Trophoblast cell (in vitro differentiated cells and primary cell): ENCODE measurements around the gene SLITRK5.
A peak's percentile ranks its signal among the peaks of the same experiment; 100 is the strongest.

Experiments
- DNase-seq, 2 donors: peaks; one replicate each; pipeline ENCODE4 v3.0.0-alpha.2; 2016
- H2AFZ ChIP-seq: 2 replicates; pipeline ENCODE4 v1.6.1; 2013; ENCODE audit warnings: low read length, moderate library complexity, mild to moderate bottlenecking; ENCODE audit not compliant: insufficient read depth, poor library complexity
- H2AK5ac ChIP-seq: 2 replicates; pipeline ENCODE4 v1.6.1; 2013; ENCODE audit warnings: mild to moderate bottlenecking, low read length
- H2BK120ac ChIP-seq: 2 replicates; pipeline ENCODE4 v1.6.1; 2013; ENCODE audit warnings: low read length, mild to moderate bottlenecking, moderate library complexity; ENCODE audit not compliant: insufficient read depth, poor library complexity
- H2BK12ac ChIP-seq: 2 replicates; pipeline ENCODE4 v1.6.1; 2013; ENCODE audit warnings: mild to moderate bottlenecking, low read length, moderate library complexity
- H2BK5ac ChIP-seq: 2 replicates; pipeline ENCODE4 v1.6.1; 2013; ENCODE audit warnings: low read length, low read depth, moderate library complexity, mild to moderate bottlenecking; ENCODE audit not compliant: poor library complexity
- H3K14ac ChIP-seq: 2 replicates; pipeline ENCODE4 v1.6.1; 2013; ENCODE audit warnings: mild to moderate bottlenecking, low read length
- H3K18ac ChIP-seq: 2 replicates; pipeline ENCODE4 v1.6.1; 2013; ENCODE audit warnings: mild to moderate bottlenecking, low read length
- H3K23ac ChIP-seq: 2 replicates; pipeline ENCODE4 v1.6.1; 2013; ENCODE audit warnings: low read length
- H3K27ac ChIP-seq: 2 replicates; pipeline ENCODE4 v1.5.1; 2013; ENCODE audit warnings: low read depth, mild to moderate bottlenecking, inconsistent platforms, low read length, moderate library complexity
- H3K27me3 ChIP-seq: 2 replicates; pipeline ENCODE4 v1.6.1; 2013; ENCODE audit warnings: inconsistent platforms, mild to moderate bottlenecking, low read length, moderate library complexity; ENCODE audit not compliant: insufficient read depth
- H3K36me3 ChIP-seq, 2 experiments: 1 replicate in 1 of 2; 2 replicates in 1 of 2; pipeline ENCODE4 v1.6.1; 2013; ENCODE audit warnings: low read length in 2 of 2, mild to moderate bottlenecking in 2 of 2, moderate library complexity in 1 of 2; ENCODE audit not compliant: insufficient read depth in 2 of 2, control insufficient read depth in 1 of 2
- H3K4ac ChIP-seq: 2 replicates; pipeline ENCODE4 v1.6.1; 2013; ENCODE audit warnings: low read depth, mild to moderate bottlenecking, low read length, moderate library complexity
- H3K4me1 ChIP-seq, 2 experiments: 1 replicate in 1 of 2; 2 replicates in 1 of 2; pipeline ENCODE4 v1.6.1; 2013; ENCODE audit warnings: low read length in 2 of 2, mild to moderate bottlenecking in 2 of 2, moderate library complexity in 1 of 2; ENCODE audit not compliant: insufficient read depth in 2 of 2, control insufficient read depth in 1 of 2
- H3K4me2 ChIP-seq: 2 replicates; pipeline ENCODE4 v1.6.1; 2013; ENCODE audit warnings: inconsistent platforms, mild to moderate bottlenecking, low read length, moderate library complexity
- H3K4me3 ChIP-seq: 2 replicates; pipeline ENCODE4 v1.5.1; 2013; ENCODE audit warnings: mild to moderate bottlenecking, low read depth, low read length, inconsistent platforms
- H3K79me1 ChIP-seq: one replicate; pipeline ENCODE4 v1.6.1; 2013; ENCODE audit warnings: low read length
- H3K79me2 ChIP-seq: 2 replicates; pipeline ENCODE4 v1.6.1; 2013; ENCODE audit warnings: low read length, mild to moderate bottlenecking; ENCODE audit not compliant: control insufficient read depth, insufficient read depth, poor library complexity
- H3K9ac ChIP-seq: 2 replicates; pipeline ENCODE4 v1.6.1; 2013; ENCODE audit warnings: mild to moderate bottlenecking, low read length
- H3K9me3 ChIP-seq: 2 replicates; pipeline ENCODE4 v1.6.1; 2013; ENCODE audit warnings: low read depth, mild to moderate bottlenecking, control low read depth, inconsistent platforms, low read length; ENCODE audit not compliant: insufficient read depth
- H4K12ac ChIP-seq: 2 replicates; pipeline ENCODE4 v1.6.1; 2013; ENCODE audit warnings: low read depth, mild to moderate bottlenecking, low read length, moderate library complexity
- H4K8ac ChIP-seq: 2 replicates; pipeline ENCODE4 v1.6.1; 2013; ENCODE audit warnings: low read depth, mild to moderate bottlenecking, low read length, moderate library complexity
- H4K91ac ChIP-seq: one replicate; pipeline ENCODE4 v1.6.1; 2013; ENCODE audit warnings: low read depth, mild to moderate bottlenecking, low read length, moderate library complexity
- WGBS: extraction: QIAGEN DNeasy Blood & Tissue Kit; methylation state at CpG from one replicate; pipeline ENCODE4 v1.1.7; 2013; ENCODE audit warnings: missing lambda C conversion rate; ENCODE audit not compliant: insufficient read length, insufficient coverage; ENCODE audit errors: extremely low coverage; 5-methylcytosine and 5-hydroxymethylcytosine counted together

The SLITRK5 gene

GRCh38 chr13:87666831-87667230 lies 4.3 kb upstream of the SLITRK5 start:
- WGBS = no CpG with 5 or more reads among the region's 1 CpG
- no peak overlapping the region for H2BK5ac ChIP-seq
- H2AK5ac ChIP-seq = no peak overlapping the region
- H3K4me2 ChIP-seq = no peak overlapping the region
- H4K91ac ChIP-seq = no peak overlapping the region
- no peaks in the 10 kb centered on the region for H3K79me1 ChIP-seq
- no peak overlapping the region for H3K23ac ChIP-seq
- no peak overlapping the region for H4K8ac ChIP-seq
- H3K9ac ChIP-seq = no peak overlapping the region
- no peak overlapping the region for H2BK120ac ChIP-seq
- no peak overlapping the region for H3K4me3 ChIP-seq
- no peak overlapping the region for H2AFZ ChIP-seq
- no peak overlapping the region for H3K4ac ChIP-seq
- H3K79me2 ChIP-seq = no peaks in the 10 kb centered on the region
- H3K18ac ChIP-seq = no peak overlapping the region
- H2BK12ac ChIP-seq = no peak overlapping the region
- no peaks in the 10 kb centered on the region for H3K9me3 ChIP-seq
- H3K14ac ChIP-seq = no peak overlapping the region
- H3K4me1 ChIP-seq = peaks cover 4 to 6% of the 10 kb centered on the region in 2 experiments
- no peaks in the 10 kb centered on the region for H3K36me3 ChIP-seq
- peaks cover 6% of the 10 kb centered on the region for H3K27me3 ChIP-seq
- no peak overlapping the region for H4K12ac ChIP-seq
- H3K27ac ChIP-seq = no peak overlapping the region
- no peak for DNase-seq

GRCh38 chr13:87667686-87668085 lies 3.5 kb upstream of the SLITRK5 start:
- no peak overlapping the region for H2AK5ac ChIP-seq
- H3K27ac ChIP-seq = no peak overlapping the region
- H3K4me1 ChIP-seq = peaks cover 6 to 11% of the 10 kb centered on the region in 2 experiments
- H2BK12ac ChIP-seq = no peak overlapping the region
- no peak overlapping the region for H3K4ac ChIP-seq
- H3K14ac ChIP-seq = no peak overlapping the region
- H2BK5ac ChIP-seq = no peak overlapping the region
- no peaks in the 10 kb centered on the region for H3K36me3 ChIP-seq
- no CpG with 5 or more reads among the region's 1 CpG for WGBS
- peaks cover 14% of the 10 kb centered on the region for H3K27me3 ChIP-seq
- H3K79me1 ChIP-seq = no peaks in the 10 kb centered on the region
- H4K12ac ChIP-seq = no peak overlapping the region
- H4K91ac ChIP-seq = no peak overlapping the region
- H3K9ac ChIP-seq = no peak overlapping the region
- H3K18ac ChIP-seq = no peak overlapping the region
- no peaks in the 10 kb centered on the region for H3K9me3 ChIP-seq
- no peak overlapping the region for H2AFZ ChIP-seq
- no peak overlapping the region for H3K4me2 ChIP-seq
- no peak for DNase-seq
- no peaks in the 10 kb centered on the region for H3K79me2 ChIP-seq
- no peak overlapping the region for H4K8ac ChIP-seq
- H3K4me3 ChIP-seq = no peak overlapping the region
- H2BK120ac ChIP-seq = no peak overlapping the region
- no peak overlapping the region for H3K23ac ChIP-seq

DNA sequence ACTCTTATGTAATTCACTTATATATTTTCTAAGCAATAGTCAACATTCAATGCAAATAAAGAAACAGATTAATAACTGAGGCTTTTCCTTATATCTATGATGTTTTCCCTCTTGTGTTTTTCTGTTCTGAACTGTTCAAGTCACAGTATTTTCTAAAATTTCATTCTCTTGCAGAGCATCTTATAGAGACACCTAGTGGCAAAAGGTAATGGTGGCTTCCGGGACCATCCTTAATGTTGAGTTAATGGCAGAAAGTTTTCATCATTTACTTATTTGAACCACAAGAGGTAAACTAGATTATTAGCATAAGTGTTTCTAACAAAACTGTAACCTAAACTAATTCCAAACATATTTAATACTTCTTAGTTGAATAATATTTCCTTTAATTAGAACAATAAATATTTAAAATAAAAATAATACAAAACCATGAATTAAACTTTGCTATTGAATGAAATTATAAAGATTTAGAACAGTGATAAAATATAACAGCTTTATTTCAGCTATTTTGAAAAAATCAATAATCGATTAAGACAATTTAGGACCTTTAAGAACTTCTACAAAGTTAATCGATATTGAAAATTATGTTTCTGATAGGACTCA lies 1.7 kb upstream of the SLITRK5 start:
- Histone ChIP-seq H2BK5ac (no peak overlapping the region), H3K79me2 (no peaks in the 10 kb centered on the region), H3K23ac (no peak overlapping the region), H3K4me2 (no peak overlapping the region), H2BK12ac (no peak overlapping the region), H4K91ac (no peak overlapping the region), H3K27me3 (peaks cover 32% of the 10 kb centered on the region), H2AK5ac (no peak overlapping the region), H3K27ac (no peak overlapping the region), H3K9me3 (peaks cover 2% of the 10 kb centered on the region), H3K36me3 (no peaks in the 10 kb centered on the region), H3K9ac (no peak overlapping the region), H3K14ac (no peak overlapping the region), H3K4ac (no peak overlapping the region), H2AFZ (no peak overlapping the region), H3K79me1 (no peaks in the 10 kb centered on the region), H3K18ac (no peak overlapping the region), H2BK120ac (no peak overlapping the region), H3K4me3 (no peak overlapping the region), H3K4me1 (peaks cover 8 to 19% of the 10 kb centered on the region in 2 experiments), H4K12ac (no peak overlapping the region), H4K8ac (no peak overlapping the region)
- no CpG with 5 or more reads among the region's 3 CpGs for WGBS
- peak in 1 of 2 donors; percentile 16 for DNase-seq

GRCh38 chr13:87671753-87672605 lies 808 bp downstream of the SLITRK5 start:
- Histone ChIP-seq H3K23ac (no peak overlapping the region), H3K27me3 (peaks cover 53% of the 10 kb centered on the region), H2BK120ac (no peak overlapping the region), H3K14ac (no peak overlapping the region), H4K12ac (no peak overlapping the region), H3K4ac (no peak overlapping the region), H3K9me3 (peaks cover 12% of the 10 kb centered on the region), H3K4me3 (peak overlapping the region; percentile 62), H2BK12ac (no peak overlapping the region), H3K9ac (peak overlapping the region; percentile 55), H2AK5ac (no peak overlapping the region), H3K4me1 (peaks cover 9 to 21% of the 10 kb centered on the region in 2 experiments), H2AFZ (peak overlapping the region; percentile 74), H3K18ac (no peak overlapping the region), H3K36me3 (no peaks in the 10 kb centered on the region), H4K8ac (no peak overlapping the region), H4K91ac (no peak overlapping the region), H3K27ac (no peak overlapping the region), H3K79me2 (no peaks in the 10 kb centered on the region), H3K4me2 (peak overlapping the region; percentile 99), H3K79me1 (no peaks in the 10 kb centered on the region), H2BK5ac (no peak overlapping the region)
- WGBS = no CpG with 5 or more reads among the region's 89 CpGs
- DNase-seq = no peak
